K562 (cell line): ENCODE data around the gene PHF12. TPM values are rescaled to one million over a fixed set of nuclear protein-coding genes. Genes with fewer than 3 reads are reported as not detected.

Experiments
- ATF6 ChIP-seq: sonication (generic); formaldehyde crosslinking; IDR thresholded peaks from 2 replicates; pipeline ENCODE4 v1.4.0; 2020; ENCODE audit warnings: mild to moderate bottlenecking, missing genetic modification reagents
- CBFA2T2 ChIP-seq: fragments of 450-650 bp; conservative IDR thresholded peaks from 2 replicates; pipeline ENCODE4 v1.6.1; 2017; ENCODE audit warnings: mild to moderate bottlenecking
- CBFA2T3 ChIP-seq: fragments of 450-650 bp; IDR thresholded peaks from 2 replicates; pipeline ENCODE4 v1.6.1; 2017
- CCAR2 ChIP-seq: fragments of 200-400 bp; formaldehyde crosslinking; IDR thresholded peaks from 2 replicates; pipeline ENCODE4 v1.6.1; 2017; ENCODE audit warnings: mild to moderate bottlenecking, low read depth, low read length
- E2F3 ChIP-seq: fragments of 250-450 bp; sonication (Bioruptor Pico); IDR thresholded peaks from 2 replicates; pipeline ENCODE4 v1.4.0; 2020; ENCODE audit warnings: mild to moderate bottlenecking
- ETV6 ChIP-seq, 3 experiments: fragments of 150-350 bp in 1 of 3; sonication (generic) in 1 of 3; formaldehyde crosslinking in 1 of 3; IDR thresholded peaks; 2 replicates each; pipeline versions ENCODE4 v1.6.1 to v1.8.0; 2014 to 2022; ENCODE audit warnings: borderline replicate concordance in 2 of 3, low read depth in 2 of 3, antibody characterized with exemption in 1 of 3, low read length in 1 of 3, mild to moderate bottlenecking in 1 of 3, missing genetic modification reagents in 1 of 3
- HMGN3 ChIP-seq: IDR thresholded peaks from 2 replicates; pipeline ENCODE4 v1.6.1; 2011; ENCODE audit warnings: borderline replicate concordance, low read depth, mild to moderate bottlenecking, mixed read lengths, low read length; ENCODE audit not compliant: insufficient read length; ENCODE audit errors: extremely low read depth
- HOXB6 ChIP-seq: fragments of 250-450 bp; sonication (Bioruptor Pico); IDR thresholded peaks from 2 replicates; pipeline ENCODE4 v1.5.1; 2022; ENCODE audit warnings: mild to moderate bottlenecking, borderline replicate concordance
- MCM3 ChIP-seq: fragments of 450-650 bp; IDR thresholded peaks from 2 replicates; pipeline ENCODE4 v1.6.1; 2016
- MCM7 ChIP-seq, 2 experiments: fragments of 450-650 bp; IDR thresholded peaks; 2 replicates each; pipeline ENCODE4 v1.6.1; 2016 to 2018
- MEF2D ChIP-seq: conservative IDR thresholded peaks from 2 replicates; pipeline ENCODE4 v1.6.1; 2016; ENCODE audit warnings: low read depth, missing genetic modification characterization, missing compliant biosample characterization
- MYC ChIP-seq, 2 experiments: fragments of 250-450 bp in 1 of 2; sonication (Bioruptor Pico) in 1 of 2; IDR thresholded peaks; 2 replicates each; pipeline versions ENCODE4 v1.5.1 to v1.6.1; 2012 to 2021; ENCODE audit warnings: low read depth in 2 of 2, borderline replicate concordance in 1 of 2, improper control_type of control experiment in 1 of 2, low read length in 1 of 2, mild to moderate bottlenecking in 1 of 2, moderate library complexity in 1 of 2
- NEUROD1 ChIP-seq: fragments of 150-350 bp; IDR thresholded peaks from 2 replicates; pipeline ENCODE4 v1.6.1; 2014; ENCODE audit warnings: borderline replicate concordance, low read length, low read depth; ENCODE audit not compliant: partially characterized antibody
- NRF1 ChIP-seq, 2 experiments: fragments of 450-650 bp; IDR thresholded peaks in 1 of 2; conservative IDR thresholded peaks in 1 of 2; 2 replicates each; pipeline ENCODE4 v1.6.1; 2014; ENCODE audit warnings: mild to moderate bottlenecking in 2 of 2
- POLR2B ChIP-seq: fragments of 450-650 bp; IDR thresholded peaks from 2 replicates; pipeline ENCODE4 v1.6.1; 2018; ENCODE audit warnings: low read depth; ENCODE audit not compliant: partially characterized antibody
- RB1 ChIP-seq: fragments of 450-650 bp; IDR thresholded peaks from 2 replicates; pipeline ENCODE4 v1.6.1; 2017; ENCODE audit warnings: low read depth, mild to moderate bottlenecking
- SMARCC2 ChIP-seq: fragments of 450-650 bp; IDR thresholded peaks from 2 replicates; pipeline ENCODE4 v1.6.1; 2017; ENCODE audit warnings: antibody characterized with exemption, moderate library complexity, mild to moderate bottlenecking, low read depth
- SRSF3 ChIP-seq: fragments of 200-400 bp; formaldehyde crosslinking; IDR thresholded peaks from 2 replicates; pipeline ENCODE4 v1.6.1; 2016; ENCODE audit warnings: mild to moderate bottlenecking, low read length, moderate library complexity; ENCODE audit not compliant: insufficient read depth
- TBL1XR1 ChIP-seq, 2 experiments: IDR thresholded peaks; 2 replicates each; pipeline ENCODE4 v1.6.1; 2012; ENCODE audit warnings: improper control_type of control experiment in 2 of 2, low read length in 2 of 2, mild to moderate bottlenecking in 1 of 2
- ZNF165 ChIP-seq: fragments of 250-450 bp; sonication (Bioruptor Pico); IDR thresholded peaks from 2 replicates; pipeline ENCODE4 v1.4.0; 2020; ENCODE audit warnings: borderline replicate concordance
- polyA plus RNA-seq, 8 experiments: library from polyadenylated mRNA; depleted of rRNA in 4 of 8; stranded (reverse) in 5 of 8; unstranded in 3 of 8; fragments of >200 nt; fragmentation: Nextera tagmentation in 2 of 8; fragmentation: Illumina TruSeq in 1 of 8; extraction: Ambion mirVana in 2 of 8; extraction: Trizol in 1 of 8; gene quantifications; 2 replicates each; pipeline versions ENCODE4 v1.2.1 to v1.2.3, GENCODE V29; 2011 to 2014; ENCODE audit warnings: inconsistent platforms in 1 of 8, missing spikeins in 1 of 8
- total RNA-seq, 7 experiments: library from RNA; depleted of rRNA in 6 of 7; stranded (reverse); fragments of >200 nt in 6 of 7; fragmentation: Illumina TruSeq in 2 of 7; extraction: Trizol in 2 of 7; gene quantifications; 2 replicates each; pipeline versions ENCODE4 v1.2.1 to v1.2.3, GENCODE V29; 2011 to 2021; ENCODE audit warnings: low replicate concordance in 1 of 7
- TF ChIP-seq, protein P1 (sequence below): fragments of 450-650 bp; IDR thresholded peaks from 2 replicates; pipeline ENCODE4 v1.6.1; 2018; ENCODE audit not compliant: partially characterized antibody

Gene PHF12
- total and polyA plus RNA-seq, 9 of the 15 experiments (the other 6 are each of a cell fraction or from before 2014, with no cell fraction given) = 0.82 to 31.3 (median 13.5) TPM

DNA sequence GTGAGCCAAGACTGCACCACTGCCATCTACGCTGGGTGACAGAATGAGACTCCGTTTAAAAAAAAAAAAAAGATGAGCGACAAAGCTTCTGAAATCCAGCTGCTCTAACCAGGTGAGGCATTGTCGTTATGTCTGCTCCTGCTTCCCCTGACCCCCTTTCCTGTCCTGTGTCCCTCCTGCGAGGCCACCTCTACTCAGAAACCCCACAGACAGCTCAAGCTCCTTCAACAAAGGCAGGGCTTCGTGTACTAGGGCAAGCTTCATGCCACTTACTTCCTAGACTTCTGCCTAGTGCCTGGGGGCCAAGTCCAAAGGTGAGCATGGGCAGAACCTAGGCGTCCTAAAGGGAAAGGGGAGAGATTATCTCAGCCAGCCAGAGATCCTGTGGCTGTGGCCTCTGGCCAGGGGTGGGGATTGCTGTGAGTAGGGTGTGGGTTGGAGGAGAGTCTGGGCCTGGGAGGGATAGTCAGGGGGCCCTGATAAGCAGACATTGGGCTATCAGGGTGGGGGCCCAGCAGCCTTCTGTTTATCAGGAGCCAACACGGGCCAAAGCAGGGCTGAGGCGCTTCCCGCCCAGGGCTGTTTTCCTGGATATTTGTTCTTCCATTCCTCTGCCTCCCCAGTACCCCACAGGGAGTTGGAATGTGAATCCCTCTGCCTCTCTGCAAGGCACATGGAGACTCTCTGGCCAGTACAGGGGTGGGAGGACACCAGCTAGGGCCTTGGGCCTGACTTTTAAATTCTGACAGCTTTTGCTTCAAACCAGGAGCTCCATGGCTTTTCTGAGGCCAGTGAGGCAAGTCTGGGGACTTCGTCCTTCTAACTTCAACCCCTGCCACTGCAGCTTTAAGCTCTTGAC lies 86.1 kb downstream of the PHF12 start (continued):
- peak; percentile 77 to 81 for TF ChIP-seq NRF1 (conservative IDR thresholded peaks at IDR 0.05 in 1 of 2, IDR thresholded peaks at IDR 0.05 in 1 of 2)
- peak; percentile 98 to 99 for TF ChIP-seq TBL1XR1 (IDR thresholded peaks at IDR 0.05; ENCODE audit: low read length in 2 of 2)
- TF ChIP-seq ZNF165 = no peak
- peak in 1 of 2 experiments; percentile 81; a peak in 2 of 4 replicates for TF ChIP-seq ETV6 (IDR thresholded peaks at IDR 0.05; ENCODE audit: borderline replicate concordance in 1 of 2, low read depth in 2 of 2, low read length in 1 of 2)
- no peak for TF ChIP-seq ETV6 (CRISPR knock-in tag; IDR thresholded peaks at IDR 0.05; ENCODE audit: borderline replicate concordance)
- TF ChIP-seq E2F3 (CRISPR knock-in tag) = peak; percentile 96; the same call in 1 of the 2 replicates
- peak; percentile 96 for TF ChIP-seq RB1
- no peak for TF ChIP-seq POLR2B
- no peak for TF ChIP-seq MCM3
- peak; percentile 71; the same call in 1 of the 2 replicates for TF ChIP-seq MEF2D (tag)
- TF ChIP-seq HOXB6 (CRISPR knock-in tag) = 0 out of 2 replicates have a peak, but pooled peaks have one; percentile 65
- no peak for TF ChIP-seq SRSF3
- peak in 1 of 2 experiments; percentile 98; a peak in 2 of 4 replicates for TF ChIP-seq MCM7 (IDR thresholded peaks at IDR 0.05)
- TF ChIP-seq SMARCC2 = peak; percentile 99
- peak; percentile 88; the same call in 1 of the 2 replicates for TF ChIP-seq CCAR2
- TF ChIP-seq CBFA2T2 = peak; percentile 100
- peak; percentile 96 for TF ChIP-seq NEUROD1
- TF ChIP-seq, protein P1, sequence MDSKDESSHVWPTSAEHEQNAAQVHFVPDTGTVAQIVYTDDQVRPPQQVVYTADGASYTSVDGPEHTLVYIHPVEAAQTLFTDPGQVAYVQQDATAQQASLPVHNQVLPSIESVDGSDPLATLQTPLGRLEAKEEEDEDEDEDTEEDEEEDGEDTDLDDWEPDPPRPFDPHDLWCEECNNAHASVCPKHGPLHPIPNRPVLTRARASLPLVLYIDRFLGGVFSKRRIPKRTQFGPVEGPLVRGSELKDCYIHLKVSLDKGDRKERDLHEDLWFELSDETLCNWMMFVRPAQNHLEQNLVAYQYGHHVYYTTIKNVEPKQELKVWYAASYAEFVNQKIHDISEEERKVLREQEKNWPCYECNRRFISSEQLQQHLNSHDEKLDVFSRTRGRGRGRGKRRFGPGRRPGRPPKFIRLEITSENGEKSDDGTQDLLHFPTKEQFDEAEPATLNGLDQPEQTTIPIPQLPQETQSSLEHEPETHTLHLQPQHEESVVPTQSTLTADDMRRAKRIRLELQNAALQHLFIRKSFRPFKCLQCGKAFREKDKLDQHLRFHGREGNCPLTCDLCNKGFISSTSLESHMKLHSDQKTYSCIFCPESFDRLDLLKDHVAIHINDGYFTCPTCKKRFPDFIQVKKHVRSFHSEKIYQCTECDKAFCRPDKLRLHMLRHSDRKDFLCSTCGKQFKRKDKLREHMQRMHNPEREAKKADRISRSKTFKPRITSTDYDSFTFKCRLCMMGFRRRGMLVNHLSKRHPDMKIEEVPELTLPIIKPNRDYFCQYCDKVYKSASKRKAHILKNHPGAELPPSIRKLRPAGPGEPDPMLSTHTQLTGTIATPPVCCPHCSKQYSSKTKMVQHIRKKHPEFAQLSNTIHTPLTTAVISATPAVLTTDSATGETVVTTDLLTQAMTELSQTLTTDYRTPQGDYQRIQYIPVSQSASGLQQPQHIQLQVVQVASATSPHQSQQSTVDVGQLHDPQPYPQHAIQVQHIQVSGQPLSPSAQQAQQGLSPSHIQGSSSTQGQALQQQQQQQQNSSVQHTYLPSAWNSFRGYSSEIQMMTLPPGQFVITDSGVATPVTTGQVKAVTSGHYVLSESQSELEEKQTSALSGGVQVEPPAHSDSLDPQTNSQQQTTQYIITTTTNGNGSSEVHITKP = peak; percentile 79
- peak; percentile 78; the same call in 1 of the 2 replicates for TF ChIP-seq MYC (IDR thresholded peaks at IDR 0.05; ENCODE audit: low read depth, low read length)
- peak; percentile 75; the same call in 1 of the 2 replicates for TF ChIP-seq MYC (CRISPR knock-in tag; IDR thresholded peaks at IDR 0.05; ENCODE audit: borderline replicate concordance, low read depth)
- TF ChIP-seq HMGN3 = peak; percentile 100
- TF ChIP-seq ATF6 (CRISPR knock-in tag) = peak; percentile 42; the same call in 1 of the 2 replicates
- TF ChIP-seq CBFA2T3 = peak; percentile 100
